ENCODE measurements around the gene FBXL22. TPM values are rescaled to one million over a fixed set of nuclear protein-coding genes. Genes with fewer than 3 reads are reported as not detected.

Gene FBXL22
- 0.35 TPM in 1 of 2 replicates, not detected in the other for total RNA-seq (2014; rRNA removed; shearing (Covaris generic))
- polyA plus RNA-seq (2015; cell fraction: cytosol; rRNA removed) = 0.70 and 1.2 TPM in 2 replicates
- polyA plus RNA-seq (2015; cell fraction: nucleus; rRNA removed) = 0.41 TPM in 1 of 2 replicates, not detected in the other

- no peak for DNase-seq (ENCODE audit: low read depth, low spot score)
- in situ Hi-C loops (cut with HindIII; ENCODE audit: low pct_unique_long_range_greater_than_20kb, low sequenced_read_pairs) = no loop called here
These were observed at the start of gene FBXL22 for GRCh38 chr15:63597038-63597790. FBXL22 (plus strand) TSS chr15:63597387; CDS start chr15:63597393, 6 bp downstream.

- peak; percentile 23 for DNase-seq (ENCODE audit: low read depth, low spot score)
- in situ Hi-C loops (cut with HindIII; ENCODE audit: low pct_unique_long_range_greater_than_20kb, low sequenced_read_pairs) = no loop called here
These were observed 45.8 kb upstream of the FBXL22 start for GRCh38 chr15:63551400-63551799.

GRCh38 chr15:63553388-63553791 is 43.8 kb upstream of the FBXL22 start:
- peak; percentile 83 for DNase-seq (ENCODE audit: low read depth, low spot score)
- in situ Hi-C loops (cut with HindIII; ENCODE audit: low pct_unique_long_range_greater_than_20kb, low sequenced_read_pairs) = no loop called here

- DNase-seq (ENCODE audit: low read depth, low spot score) = no peak
- in situ Hi-C loops (cut with HindIII; ENCODE audit: low pct_unique_long_range_greater_than_20kb, low sequenced_read_pairs) = no loop called here
These were observed 42.8 kb upstream of the FBXL22 start for GRCh38 chr15:63554337-63554927.

- DNase-seq (ENCODE audit: low read depth, low spot score) = no peak
- in situ Hi-C loops (cut with HindIII; ENCODE audit: low pct_unique_long_range_greater_than_20kb, low sequenced_read_pairs) = no loop called here
These were observed 41.7 kb upstream of the FBXL22 start for GRCh38 chr15:63555507-63555906.

- DNase-seq (ENCODE audit: low read depth, low spot score) = no peak
- in situ Hi-C loops (cut with HindIII; ENCODE audit: low pct_unique_long_range_greater_than_20kb, low sequenced_read_pairs) = no loop called here
These were observed 40.9 kb upstream of the FBXL22 start for GRCh38 chr15:63556246-63556645.

- in situ Hi-C loops (cut with HindIII; ENCODE audit: low pct_unique_long_range_greater_than_20kb, low sequenced_read_pairs) = no loop called here
- DNase-seq (ENCODE audit: low read depth, low spot score) = no peak
These were observed 40.5 kb upstream of the FBXL22 start for GRCh38 chr15:63556736-63557135.

GRCh38 chr15:63559753-63560152 is 37.4 kb upstream of the FBXL22 start:
- in situ Hi-C loops (cut with HindIII; ENCODE audit: low pct_unique_long_range_greater_than_20kb, low sequenced_read_pairs) = no loop called here
- no peak for DNase-seq (ENCODE audit: low read depth, low spot score)

GRCh38 chr15:63560741-63561448 is 36.3 kb upstream of the FBXL22 start:
- DNase-seq (ENCODE audit: low read depth, low spot score) = no peak
- in situ Hi-C loops (cut with HindIII; ENCODE audit: low pct_unique_long_range_greater_than_20kb, low sequenced_read_pairs) = no loop called here

GRCh38 chr15:63564093-63564492 is 33.1 kb upstream of the FBXL22 start:
- in situ Hi-C loops (cut with HindIII; ENCODE audit: low pct_unique_long_range_greater_than_20kb, low sequenced_read_pairs) = no loop called here

GRCh38 chr15:63565536-63566186 is 31.5 kb upstream of the FBXL22 start:
- peak; percentile 58 for DNase-seq (ENCODE audit: low read depth, low spot score)
- in situ Hi-C loops (cut with HindIII; ENCODE audit: low pct_unique_long_range_greater_than_20kb, low sequenced_read_pairs) = no loop called here

More at GRCh38 chr15:63564093-63564492, 33.1 kb upstream of the FBXL22 start:
- DNase-seq (ENCODE audit: low read depth, low spot score) = no peak

- no peak for DNase-seq (ENCODE audit: low read depth, low spot score)
- in situ Hi-C loops (cut with HindIII; ENCODE audit: low pct_unique_long_range_greater_than_20kb, low sequenced_read_pairs) = no loop called here
These were observed 24.3 kb upstream of the FBXL22 start for GRCh38 chr15:63572749-63573464.

- in situ Hi-C loops (cut with HindIII; ENCODE audit: low pct_unique_long_range_greater_than_20kb, low sequenced_read_pairs) = no loop called here
- DNase-seq (ENCODE audit: low read depth, low spot score) = no peak
These were observed 23.7 kb upstream of the FBXL22 start for GRCh38 chr15:63573533-63573932.

GRCh38 chr15:63575312-63575711 is 21.9 kb upstream of the FBXL22 start:
- in situ Hi-C loops (cut with HindIII; ENCODE audit: low pct_unique_long_range_greater_than_20kb, low sequenced_read_pairs) = no loop called here
- no peak for DNase-seq (ENCODE audit: low read depth, low spot score)

GRCh38 chr15:63576441-63576840 is 20.7 kb upstream of the FBXL22 start:
- no peak for DNase-seq (ENCODE audit: low read depth, low spot score)
- in situ Hi-C loops (cut with HindIII; ENCODE audit: low pct_unique_long_range_greater_than_20kb, low sequenced_read_pairs) = no loop called here

- no peak for DNase-seq (ENCODE audit: low read depth, low spot score)
- in situ Hi-C loops (cut with HindIII; ENCODE audit: low pct_unique_long_range_greater_than_20kb, low sequenced_read_pairs) = no loop called here
These were observed 15.0 kb upstream of the FBXL22 start for GRCh38 chr15:63582179-63582578.

GRCh38 chr15:63582718-63583426 is 14.3 kb upstream of the FBXL22 start:
- DNase-seq (ENCODE audit: low read depth, low spot score) = no peak
- in situ Hi-C loops (cut with HindIII; ENCODE audit: low pct_unique_long_range_greater_than_20kb, low sequenced_read_pairs) = no loop called here
